ENCODE measurements around the gene SLC25A21.

The SLC25A21 gene

DNA sequence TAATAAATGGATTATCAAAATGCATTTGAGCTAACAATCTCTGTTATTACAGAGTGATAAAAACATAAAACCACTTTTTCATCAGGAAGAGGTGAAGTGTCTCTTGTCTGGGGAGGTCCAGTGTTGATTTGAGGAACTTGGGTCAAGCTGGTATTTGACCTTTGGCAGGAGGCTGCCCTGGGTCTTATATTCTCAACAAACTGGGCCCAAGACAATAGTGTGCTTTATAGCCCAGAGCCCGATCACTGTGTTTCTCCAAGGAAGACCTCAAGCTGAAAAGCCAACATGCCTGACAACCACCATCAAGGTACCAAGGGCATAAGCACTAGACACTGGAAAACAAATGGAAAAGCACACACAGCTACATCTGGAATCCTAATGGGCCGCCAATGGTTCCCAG lies 137.0 kb downstream of the SLC25A21 start:
- Histone ChIP-seq H3F3A (ENCODE audit: insufficient read depth) (no peaks in the 10 kb centered on the region), H3K9me3 (ENCODE audit: insufficient read depth, low read length) (no peaks in the 10 kb centered on the region), H3K4me3 (ENCODE audit: insufficient read depth, low read length, poor library complexity, severe bottlenecking) (no peak overlapping the region), H3K27me3 (ENCODE audit: low read length) (no peaks in the 10 kb centered on the region), H3K4me2 (ENCODE audit: low read depth, low read length, poor library complexity, severe bottlenecking) (no peak overlapping the region), H4K20me1 (ENCODE audit: low read depth, low read length) (no peaks in the 10 kb centered on the region), H3K9ac (ENCODE audit: low read length) (no peak overlapping the region), H3K27ac (ENCODE audit: low read depth, low read length) (no peak overlapping the region), H2AFZ (ENCODE audit: low read depth, low read length, severe bottlenecking) (no peak overlapping the region), H3K36me3 (ENCODE audit: low read length) (no peaks in the 10 kb centered on the region), H3K79me2 (ENCODE audit: insufficient read depth, low read length) (no peaks in the 10 kb centered on the region), H3K9me2 (replicated peaks; ENCODE audit: insufficient read depth, low read length) (no peaks in the 10 kb centered on the region)
- TF ChIP-seq, protein P1, sequence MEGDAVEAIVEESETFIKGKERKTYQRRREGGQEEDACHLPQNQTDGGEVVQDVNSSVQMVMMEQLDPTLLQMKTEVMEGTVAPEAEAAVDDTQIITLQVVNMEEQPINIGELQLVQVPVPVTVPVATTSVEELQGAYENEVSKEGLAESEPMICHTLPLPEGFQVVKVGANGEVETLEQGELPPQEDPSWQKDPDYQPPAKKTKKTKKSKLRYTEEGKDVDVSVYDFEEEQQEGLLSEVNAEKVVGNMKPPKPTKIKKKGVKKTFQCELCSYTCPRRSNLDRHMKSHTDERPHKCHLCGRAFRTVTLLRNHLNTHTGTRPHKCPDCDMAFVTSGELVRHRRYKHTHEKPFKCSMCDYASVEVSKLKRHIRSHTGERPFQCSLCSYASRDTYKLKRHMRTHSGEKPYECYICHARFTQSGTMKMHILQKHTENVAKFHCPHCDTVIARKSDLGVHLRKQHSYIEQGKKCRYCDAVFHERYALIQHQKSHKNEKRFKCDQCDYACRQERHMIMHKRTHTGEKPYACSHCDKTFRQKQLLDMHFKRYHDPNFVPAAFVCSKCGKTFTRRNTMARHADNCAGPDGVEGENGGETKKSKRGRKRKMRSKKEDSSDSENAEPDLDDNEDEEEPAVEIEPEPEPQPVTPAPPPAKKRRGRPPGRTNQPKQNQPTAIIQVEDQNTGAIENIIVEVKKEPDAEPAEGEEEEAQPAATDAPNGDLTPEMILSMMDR (IDR thresholded peaks at IDR 0.05; ENCODE audit: insufficient read depth, low read length, poor library complexity, severe bottlenecking) = no peak

DNA sequence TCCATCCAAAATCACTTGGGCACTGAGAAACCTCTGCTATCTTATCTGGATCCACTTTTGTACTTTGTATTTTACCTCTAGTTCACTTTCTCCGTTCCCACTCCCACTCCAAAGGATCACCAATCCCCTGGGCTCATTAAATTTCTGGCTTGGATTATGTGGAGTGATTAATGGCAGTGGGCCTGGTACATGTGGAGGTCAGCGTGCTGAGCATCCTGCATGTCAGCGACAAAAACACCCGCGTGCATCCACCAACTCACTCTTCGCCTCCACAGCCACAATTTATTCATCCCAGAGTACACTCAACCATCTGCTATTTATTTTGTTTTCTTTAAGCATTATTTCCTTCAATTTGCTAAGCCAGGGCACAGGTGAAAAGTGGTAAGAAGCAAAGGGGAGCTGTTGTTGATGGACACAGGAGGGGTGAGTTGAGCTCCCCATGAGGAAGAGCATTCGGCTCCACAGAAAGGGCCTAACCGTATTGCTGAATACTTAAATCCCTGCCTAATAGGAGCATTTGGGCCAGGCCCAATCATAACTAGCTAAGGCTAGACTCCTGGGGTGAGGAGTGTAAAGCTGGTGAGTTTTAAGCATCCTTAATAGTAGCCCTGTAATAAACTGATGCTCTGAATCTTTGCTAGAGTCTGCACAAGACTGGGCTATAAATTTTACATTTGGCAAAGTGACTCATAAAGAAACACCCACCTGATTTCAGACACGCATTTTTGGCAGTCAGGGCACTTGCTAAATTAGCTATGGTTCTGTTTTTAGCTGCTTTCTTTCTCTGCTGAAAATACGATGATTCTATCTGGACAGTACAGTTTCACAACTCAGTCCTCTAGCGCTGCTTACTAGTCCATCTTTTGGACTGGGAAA lies 137.8 kb downstream of the SLC25A21 start:
- Histone ChIP-seq H3K4me3 (ENCODE audit: insufficient read depth, low read length, poor library complexity, severe bottlenecking) (no peak overlapping the region), H3K9me2 (replicated peaks; ENCODE audit: insufficient read depth, low read length) (no peaks in the 10 kb centered on the region), H3F3A (ENCODE audit: insufficient read depth) (no peaks in the 10 kb centered on the region), H3K27me3 (ENCODE audit: low read length) (no peaks in the 10 kb centered on the region), H4K20me1 (ENCODE audit: low read depth, low read length) (no peaks in the 10 kb centered on the region), H3K9me3 (ENCODE audit: insufficient read depth, low read length) (no peaks in the 10 kb centered on the region), H3K27ac (ENCODE audit: low read depth, low read length) (no peak overlapping the region), H3K4me2 (ENCODE audit: low read depth, low read length, poor library complexity, severe bottlenecking) (no peak overlapping the region), H3K36me3 (ENCODE audit: low read length) (no peaks in the 10 kb centered on the region), H2AFZ (ENCODE audit: low read depth, low read length, severe bottlenecking) (no peak overlapping the region), H3K79me2 (ENCODE audit: insufficient read depth, low read length) (no peaks in the 10 kb centered on the region), H3K9ac (ENCODE audit: low read length) (no peak overlapping the region)
- no peak for TF ChIP-seq EZH2phosphoT487 (conservative IDR thresholded peaks at IDR 0.05; ENCODE audit: low read length)
- TF ChIP-seq, protein P1 (IDR thresholded peaks at IDR 0.05; ENCODE audit: insufficient read depth, low read length, poor library complexity, severe bottlenecking) = no peak

DNA sequence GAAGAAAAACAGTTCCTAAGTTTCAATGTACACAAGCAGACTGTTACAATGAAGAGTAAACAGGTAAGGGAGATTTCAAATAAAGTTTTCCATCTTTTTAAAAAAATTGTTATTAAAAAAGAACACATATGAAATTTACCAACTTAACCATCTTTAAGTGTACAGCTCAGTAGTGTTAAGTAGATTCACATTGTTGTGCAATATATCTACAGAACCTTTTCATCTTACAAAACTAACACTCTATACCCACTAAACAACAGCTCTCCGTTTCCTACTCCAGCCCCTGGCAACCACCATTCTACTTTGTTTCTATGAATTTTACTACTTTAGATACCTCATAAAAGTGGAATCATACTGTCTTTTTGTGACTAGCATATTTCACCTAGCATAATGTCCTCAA lies 139.5 kb downstream of the SLC25A21 start:
- no peaks in the 10 kb centered on the region for H3K9me2 ChIP-seq (replicated peaks; ENCODE audit: insufficient read depth, low read length)
- no peak overlapping the region for H2AFZ ChIP-seq (ENCODE audit: low read depth, low read length, severe bottlenecking)
- H3K4me3 ChIP-seq (ENCODE audit: insufficient read depth, low read length, poor library complexity, severe bottlenecking) = no peak overlapping the region
- H3K79me2 ChIP-seq (ENCODE audit: insufficient read depth, low read length) = no peaks in the 10 kb centered on the region
- no peaks in the 10 kb centered on the region for H3F3A ChIP-seq (ENCODE audit: insufficient read depth)
- H3K9ac ChIP-seq (ENCODE audit: low read length) = no peak overlapping the region
- no peaks in the 10 kb centered on the region for H3K36me3 ChIP-seq (ENCODE audit: low read length)
- no peaks in the 10 kb centered on the region for H4K20me1 ChIP-seq (ENCODE audit: low read depth, low read length)
- TF ChIP-seq, protein P1 (IDR thresholded peaks at IDR 0.05; ENCODE audit: insufficient read depth, low read length, poor library complexity, severe bottlenecking) = no peak
- TF ChIP-seq EZH2phosphoT487 (conservative IDR thresholded peaks at IDR 0.05; ENCODE audit: low read length) = no peak
- no peaks in the 10 kb centered on the region for H3K9me3 ChIP-seq (ENCODE audit: insufficient read depth, low read length)
- H3K27ac ChIP-seq (ENCODE audit: low read depth, low read length) = no peak overlapping the region
- no peaks in the 10 kb centered on the region for H3K27me3 ChIP-seq (ENCODE audit: low read length)
- no peak overlapping the region for H3K4me2 ChIP-seq (ENCODE audit: low read depth, low read length, poor library complexity, severe bottlenecking)

All from SU-DHL-6 (cell line).